A549 (cell line): Measurements from ENCODE around the gene TRAF3.

Experiments
- ESRRA ChIP-seq: fragments of 150-350 bp; IDR thresholded peaks from 2 replicates; pipeline ENCODE4 v1.6.1; 2014; ENCODE audit warnings: mild to moderate bottlenecking, low read length, borderline replicate concordance
- JUNB ChIP-seq: fragments of >200 bp; sonication (Bioruptor Twin); formaldehyde crosslinking; IDR thresholded peaks from 2 replicates; pipeline ENCODE4 v1.6.1; 2016
- POLR2A ChIP-seq: IDR thresholded peaks from 2 replicates; pipeline ENCODE4 v1.6.1; 2012; ENCODE audit warnings: mild to moderate bottlenecking, low read length
- POLR2AphosphoS2 ChIP-seq: conservative IDR thresholded peaks from 2 replicates; pipeline ENCODE4 v1.6.1; 2012; ENCODE audit warnings: low read length, improper control_type of control experiment, inconsistent platforms
- RAD21 ChIP-seq, 2 experiments: fragments of >200 bp in 1 of 2; sonication (Bioruptor Twin) in 1 of 2; formaldehyde crosslinking in 1 of 2; IDR thresholded peaks in 1 of 2; conservative IDR thresholded peaks in 1 of 2; 2 replicates in 1 of 2; 3 replicates in 1 of 2; pipeline ENCODE4 v1.6.1; 2012 to 2018; ENCODE audit warnings: inconsistent platforms in 1 of 2
- TF ChIP-seq, protein P1 (sequence below): fragments of >200 bp; sonication (Bioruptor Twin); formaldehyde crosslinking; IDR thresholded peaks from 3 replicates; pipeline ENCODE4 v1.5.1; 2016
- TF ChIP-seq, protein P2 (sequence below): fragments of 200-600 bp; sonication (generic); IDR thresholded peaks from 2 replicates; pipeline ENCODE4 v1.6.1; 2016; ENCODE audit warnings: antibody characterized with exemption, mild to moderate bottlenecking, moderate library complexity

DNA sequence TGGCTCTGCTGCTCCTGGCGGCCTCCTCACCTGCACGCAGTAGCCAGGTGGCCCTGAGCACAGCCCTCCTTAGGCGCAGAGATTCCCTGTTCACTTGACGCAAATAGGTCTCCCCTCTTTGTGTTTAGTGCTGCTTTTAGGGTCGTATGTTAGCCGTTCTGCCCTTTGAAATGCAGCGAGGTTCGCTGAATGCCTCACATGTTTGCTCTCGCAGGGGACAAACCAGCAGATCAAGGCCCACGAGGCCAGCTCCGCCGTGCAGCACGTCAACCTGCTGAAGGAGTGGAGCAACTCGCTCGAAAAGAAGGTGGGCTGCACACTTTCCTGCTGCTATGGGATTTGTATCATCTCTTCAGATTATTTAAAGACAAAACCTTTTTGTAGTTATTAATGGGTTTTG is 113.9 kb downstream of the TRAF3 start:
- TF ChIP-seq, protein P1, sequence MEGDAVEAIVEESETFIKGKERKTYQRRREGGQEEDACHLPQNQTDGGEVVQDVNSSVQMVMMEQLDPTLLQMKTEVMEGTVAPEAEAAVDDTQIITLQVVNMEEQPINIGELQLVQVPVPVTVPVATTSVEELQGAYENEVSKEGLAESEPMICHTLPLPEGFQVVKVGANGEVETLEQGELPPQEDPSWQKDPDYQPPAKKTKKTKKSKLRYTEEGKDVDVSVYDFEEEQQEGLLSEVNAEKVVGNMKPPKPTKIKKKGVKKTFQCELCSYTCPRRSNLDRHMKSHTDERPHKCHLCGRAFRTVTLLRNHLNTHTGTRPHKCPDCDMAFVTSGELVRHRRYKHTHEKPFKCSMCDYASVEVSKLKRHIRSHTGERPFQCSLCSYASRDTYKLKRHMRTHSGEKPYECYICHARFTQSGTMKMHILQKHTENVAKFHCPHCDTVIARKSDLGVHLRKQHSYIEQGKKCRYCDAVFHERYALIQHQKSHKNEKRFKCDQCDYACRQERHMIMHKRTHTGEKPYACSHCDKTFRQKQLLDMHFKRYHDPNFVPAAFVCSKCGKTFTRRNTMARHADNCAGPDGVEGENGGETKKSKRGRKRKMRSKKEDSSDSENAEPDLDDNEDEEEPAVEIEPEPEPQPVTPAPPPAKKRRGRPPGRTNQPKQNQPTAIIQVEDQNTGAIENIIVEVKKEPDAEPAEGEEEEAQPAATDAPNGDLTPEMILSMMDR: no peak
- TF ChIP-seq, protein P2, sequence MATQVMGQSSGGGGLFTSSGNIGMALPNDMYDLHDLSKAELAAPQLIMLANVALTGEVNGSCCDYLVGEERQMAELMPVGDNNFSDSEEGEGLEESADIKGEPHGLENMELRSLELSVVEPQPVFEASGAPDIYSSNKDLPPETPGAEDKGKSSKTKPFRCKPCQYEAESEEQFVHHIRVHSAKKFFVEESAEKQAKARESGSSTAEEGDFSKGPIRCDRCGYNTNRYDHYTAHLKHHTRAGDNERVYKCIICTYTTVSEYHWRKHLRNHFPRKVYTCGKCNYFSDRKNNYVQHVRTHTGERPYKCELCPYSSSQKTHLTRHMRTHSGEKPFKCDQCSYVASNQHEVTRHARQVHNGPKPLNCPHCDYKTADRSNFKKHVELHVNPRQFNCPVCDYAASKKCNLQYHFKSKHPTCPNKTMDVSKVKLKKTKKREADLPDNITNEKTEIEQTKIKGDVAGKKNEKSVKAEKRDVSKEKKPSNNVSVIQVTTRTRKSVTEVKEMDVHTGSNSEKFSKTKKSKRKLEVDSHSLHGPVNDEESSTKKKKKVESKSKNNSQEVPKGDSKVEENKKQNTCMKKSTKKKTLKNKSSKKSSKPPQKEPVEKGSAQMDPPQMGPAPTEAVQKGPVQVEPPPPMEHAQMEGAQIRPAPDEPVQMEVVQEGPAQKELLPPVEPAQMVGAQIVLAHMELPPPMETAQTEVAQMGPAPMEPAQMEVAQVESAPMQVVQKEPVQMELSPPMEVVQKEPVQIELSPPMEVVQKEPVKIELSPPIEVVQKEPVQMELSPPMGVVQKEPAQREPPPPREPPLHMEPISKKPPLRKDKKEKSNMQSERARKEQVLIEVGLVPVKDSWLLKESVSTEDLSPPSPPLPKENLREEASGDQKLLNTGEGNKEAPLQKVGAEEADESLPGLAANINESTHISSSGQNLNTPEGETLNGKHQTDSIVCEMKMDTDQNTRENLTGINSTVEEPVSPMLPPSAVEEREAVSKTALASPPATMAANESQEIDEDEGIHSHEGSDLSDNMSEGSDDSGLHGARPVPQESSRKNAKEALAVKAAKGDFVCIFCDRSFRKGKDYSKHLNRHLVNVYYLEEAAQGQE: no peak
- TF ChIP-seq POLR2A (no peak), ESRRA (no peak), RAD21 (conservative IDR thresholded peaks at IDR 0.05 in 1 of 2, IDR thresholded peaks at IDR 0.05 in 1 of 2) (no peak), JUNB (no peak), POLR2AphosphoS2 (no peak)
